Esophagus squamous epithelium (tissue), 4 donors: ENCODE data around the gene SLC13A4.

Experiments
- POLR2A ChIP-seq, 4 donors: fragments of 450-650 bp; IDR thresholded peaks; one replicate each; pipeline ENCODE4 v1.6.1; 2017; ENCODE audit warnings: antibody characterized with exemption in 4 of 4, mild to moderate bottlenecking in 4 of 4, moderate library complexity in 3 of 4
- TF ChIP-seq, protein P1 (sequence below), 6 experiments: fragments of 450-650 bp in 4 of 6; fragments of 200-600 bp in 2 of 6; sonication (generic) in 2 of 6; IDR thresholded peaks; one replicate each; pipeline ENCODE4 v1.5.1; 2016 to 2019; ENCODE audit warnings: antibody characterized with exemption in 6 of 6, mild to moderate bottlenecking in 4 of 6, moderate library complexity in 4 of 6

- TF ChIP-seq, protein P1, sequence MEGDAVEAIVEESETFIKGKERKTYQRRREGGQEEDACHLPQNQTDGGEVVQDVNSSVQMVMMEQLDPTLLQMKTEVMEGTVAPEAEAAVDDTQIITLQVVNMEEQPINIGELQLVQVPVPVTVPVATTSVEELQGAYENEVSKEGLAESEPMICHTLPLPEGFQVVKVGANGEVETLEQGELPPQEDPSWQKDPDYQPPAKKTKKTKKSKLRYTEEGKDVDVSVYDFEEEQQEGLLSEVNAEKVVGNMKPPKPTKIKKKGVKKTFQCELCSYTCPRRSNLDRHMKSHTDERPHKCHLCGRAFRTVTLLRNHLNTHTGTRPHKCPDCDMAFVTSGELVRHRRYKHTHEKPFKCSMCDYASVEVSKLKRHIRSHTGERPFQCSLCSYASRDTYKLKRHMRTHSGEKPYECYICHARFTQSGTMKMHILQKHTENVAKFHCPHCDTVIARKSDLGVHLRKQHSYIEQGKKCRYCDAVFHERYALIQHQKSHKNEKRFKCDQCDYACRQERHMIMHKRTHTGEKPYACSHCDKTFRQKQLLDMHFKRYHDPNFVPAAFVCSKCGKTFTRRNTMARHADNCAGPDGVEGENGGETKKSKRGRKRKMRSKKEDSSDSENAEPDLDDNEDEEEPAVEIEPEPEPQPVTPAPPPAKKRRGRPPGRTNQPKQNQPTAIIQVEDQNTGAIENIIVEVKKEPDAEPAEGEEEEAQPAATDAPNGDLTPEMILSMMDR (IDR thresholded peaks at IDR 0.05) = no peak
- no peak for TF ChIP-seq POLR2A (IDR thresholded peaks at IDR 0.05)
Observed at GRCh38 chr7:135644729-135645128, 83.3 kb downstream of the SLC13A4 start.
